DND-41 (cell line): Measurements from ENCODE around the gene HOXA4.

Source experiments
- ATAC-seq: fragments of 200-7000 bp; cut with Tn5 transposase; 3 replicates; pipeline ENCODE4 v1.9.1; 2021; ENCODE audit warnings: low read depth; ENCODE audit not compliant: insufficient read depth
- DNase-seq: peaks from one replicate; pipeline ENCODE4 v3.0.0-alpha.2; 2020
- H2AFZ ChIP-seq: 2 replicates; pipeline ENCODE4 v1.6.0; 2012; ENCODE audit warnings: low read depth, low read length
- H3K27ac ChIP-seq: 2 replicates; pipeline ENCODE4 v1.5.1; 2012; ENCODE audit warnings: low read length, inconsistent platforms
- H3K27me3 ChIP-seq: fragments of 200-600 bp; sonication (generic); 2 replicates; pipeline ENCODE4 v1.6.0; 2012; ENCODE audit warnings: low read length, mild to moderate bottlenecking, inconsistent platforms; ENCODE audit not compliant: insufficient read depth, poor library complexity
- H3K36me3 ChIP-seq: 2 replicates; pipeline ENCODE4 v1.5.1; 2012; ENCODE audit warnings: low read length, inconsistent platforms; ENCODE audit not compliant: insufficient read depth
- H3K4me1 ChIP-seq: 2 replicates; pipeline ENCODE4 v1.5.1; 2012; ENCODE audit warnings: mild to moderate bottlenecking, low read length; ENCODE audit not compliant: insufficient read depth
- H3K4me2 ChIP-seq: 2 replicates; pipeline ENCODE4 v1.6.0; 2012; ENCODE audit warnings: mild to moderate bottlenecking, moderate library complexity, low read length, inconsistent platforms; ENCODE audit not compliant: insufficient read depth
- H3K4me3 ChIP-seq, 2 experiments: fragments of 200-600 bp in 1 of 2; shearing (Covaris generic) in 1 of 2; 2 replicates each; pipeline ENCODE4 v1.5.1; 2012 to 2016; ENCODE audit warnings: inconsistent platforms in 2 of 2, low read length in 2 of 2, mild to moderate bottlenecking in 2 of 2, low read depth in 1 of 2, moderate library complexity in 1 of 2
- H3K79me2 ChIP-seq: 2 replicates; pipeline ENCODE4 v1.6.0; 2012; ENCODE audit warnings: low read length, inconsistent platforms; ENCODE audit not compliant: insufficient read depth
- H3K9ac ChIP-seq: 2 replicates; pipeline ENCODE4 v1.6.0; 2012; ENCODE audit warnings: low read depth, mild to moderate bottlenecking, inconsistent platforms, low read length, moderate library complexity
- H3K9me3 ChIP-seq: 2 replicates; pipeline ENCODE4 v1.5.1; 2012; ENCODE audit warnings: low read length, moderate library complexity, mild to moderate bottlenecking, inconsistent platforms; ENCODE audit not compliant: insufficient read depth, severe bottlenecking
- H4K20me1 ChIP-seq: 2 replicates; pipeline ENCODE4 v1.6.0; 2012; ENCODE audit warnings: low read length; ENCODE audit not compliant: insufficient read depth
- CTCF ChIP-seq: IDR thresholded peaks from 2 replicates; pipeline ENCODE4 v1.5.1; 2012; ENCODE audit warnings: borderline replicate concordance, low read length, moderate library complexity, mild to moderate bottlenecking; ENCODE audit not compliant: poor library complexity, severe bottlenecking; ENCODE audit errors: extremely low read depth
- EZH2 ChIP-seq: IDR thresholded peaks from 3 replicates; pipeline ENCODE4 v1.6.1; 2012; ENCODE audit warnings: borderline replicate concordance, low read depth, mild to moderate bottlenecking, moderate library complexity, low read length, inconsistent platforms; ENCODE audit not compliant: severe bottlenecking

Gene HOXA4

GRCh38 chr7:27124096-27124901 lies 6.3 kb downstream of the HOXA4 start:
- DNase-seq (no peak), ATAC-seq (no peak)
- no peaks in the 10 kb centered on the region for H3K27me3 ChIP-seq
- no peaks in the 10 kb centered on the region for H3K9me3 ChIP-seq
- H3K36me3 ChIP-seq, result no peaks in the 10 kb centered on the region
- no peak overlapping the region for H3K4me2 ChIP-seq
- no peaks in the 10 kb centered on the region for H3K4me1 ChIP-seq
- TF ChIP-seq CTCF (no peak), EZH2 (no peak)
- H3K9ac ChIP-seq, result no peak overlapping the region
- no peaks in the 10 kb centered on the region for H3K79me2 ChIP-seq
- H3K4me3 ChIP-seq, result no peak overlapping the region
- no peak overlapping the region for H2AFZ ChIP-seq
- no peak overlapping the region for H3K27ac ChIP-seq
- H4K20me1 ChIP-seq, result no peaks in the 10 kb centered on the region

- Histone ChIP-seq H4K20me1 (no peaks in the 10 kb centered on the region), H2AFZ (no peak overlapping the region), H3K27me3 (no peaks in the 10 kb centered on the region), H3K36me3 (no peaks in the 10 kb centered on the region), H3K4me2 (no peak overlapping the region), H3K9ac (no peak overlapping the region), H3K4me1 (no peaks in the 10 kb centered on the region), H3K27ac (no peak overlapping the region), H3K79me2 (no peaks in the 10 kb centered on the region), H3K4me3 (no peak overlapping the region), H3K9me3 (no peaks in the 10 kb centered on the region)
- TF ChIP-seq CTCF (no peak), EZH2 (no peak)
- ATAC-seq (no peak), DNase-seq (no peak)
These were observed 7.0 kb downstream of the HOXA4 start for GRCh38 chr7:27123477-27124053.

- no peaks in the 10 kb centered on the region for H4K20me1 ChIP-seq
- no peaks in the 10 kb centered on the region for H3K36me3 ChIP-seq
- no peak overlapping the region for H3K27ac ChIP-seq
- no peak overlapping the region for H3K9ac ChIP-seq
- H3K4me2 ChIP-seq, result no peak overlapping the region
- TF ChIP-seq EZH2, result no peak
- no peak for TF ChIP-seq CTCF
- no peak overlapping the region for H3K4me3 ChIP-seq
- H3K79me2 ChIP-seq, result no peaks in the 10 kb centered on the region
- no peaks in the 10 kb centered on the region for H3K4me1 ChIP-seq
- no peak overlapping the region for H2AFZ ChIP-seq
- ATAC-seq, result no peak
- H3K27me3 ChIP-seq, result no peaks in the 10 kb centered on the region
- no peak for DNase-seq
- H3K9me3 ChIP-seq, result no peaks in the 10 kb centered on the region
These were observed 7.5 kb downstream of the HOXA4 start for GRCh38 chr7:27123007-27123476.
